GM12801 (cell line): ENCODE measurements around the gene DHX57.

Source experiments
- CTCF ChIP-seq: IDR thresholded peaks from one replicate; pipeline ENCODE4 v1.5.1; 2011; ENCODE audit warnings: control low read depth; ENCODE audit not compliant: insufficient read length; ENCODE audit errors: extremely low read depth

Gene DHX57

DNA sequence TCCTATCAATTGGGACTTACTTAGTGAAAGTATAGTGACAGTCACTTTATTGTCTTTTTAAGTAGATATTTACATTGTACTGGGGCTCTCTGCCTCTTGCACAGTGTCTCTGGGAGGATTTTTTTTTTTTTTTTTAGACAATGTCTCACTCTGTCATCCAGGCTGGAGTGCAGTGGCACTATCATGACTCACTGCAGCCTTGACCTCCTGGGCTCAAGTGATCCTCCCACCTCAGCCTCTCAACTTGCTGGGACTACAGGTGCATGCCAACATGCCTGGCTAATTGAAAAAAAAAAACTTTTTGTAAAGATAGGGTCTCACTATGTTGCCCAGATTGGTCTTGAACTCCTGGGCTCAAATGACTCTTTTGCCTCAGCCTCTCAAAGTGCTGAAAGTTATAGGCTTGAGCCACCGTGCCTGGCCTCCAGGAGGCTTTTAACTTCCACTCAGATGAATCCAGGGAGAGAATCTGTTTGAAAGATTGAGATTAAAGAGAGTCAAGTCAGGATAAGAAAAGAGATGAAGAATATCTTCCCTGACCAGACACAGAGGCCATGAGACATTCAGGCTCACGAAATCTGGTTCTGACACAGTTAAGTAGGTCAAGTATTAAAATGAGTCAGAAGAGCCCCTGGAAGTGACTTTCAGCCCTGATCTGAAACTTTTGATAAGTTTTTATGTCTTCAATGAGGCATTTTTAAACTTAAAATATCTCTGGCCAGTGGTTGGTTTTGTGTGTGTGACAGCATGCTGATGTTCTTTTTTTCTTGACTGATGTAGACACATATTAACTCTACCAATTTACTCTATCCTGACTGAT is 32.2 kb upstream of the DHX57 start:
- no peak for TF ChIP-seq CTCF

DNA sequence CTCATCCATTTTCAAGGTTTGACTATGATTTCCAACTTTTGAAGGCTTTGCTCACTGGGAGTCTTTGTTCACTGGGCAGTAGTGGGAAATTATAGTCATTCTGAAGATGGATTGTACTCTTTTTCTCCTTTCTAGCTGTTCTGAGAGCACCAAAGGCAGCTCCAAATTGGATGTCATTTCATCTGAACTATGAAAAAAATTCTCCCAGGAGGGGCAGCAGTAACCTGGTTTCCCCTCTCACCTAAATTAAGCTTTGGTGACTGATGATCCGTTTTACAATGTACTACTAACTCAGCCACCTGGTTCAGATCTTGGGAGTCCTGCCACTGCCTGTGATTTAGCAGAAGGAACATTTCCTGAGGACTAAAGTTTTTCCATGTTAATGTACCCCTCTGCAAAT is 31.5 kb upstream of the DHX57 start:
- TF ChIP-seq CTCF, result no peak

- no peak for TF ChIP-seq CTCF
Observed at GRCh38 chr2:38905251-38905650, 29.5 kb upstream of the DHX57 start.

- TF ChIP-seq CTCF, result no peak
Observed at GRCh38 chr2:38900726-38901125, 25.0 kb upstream of the DHX57 start.

GRCh38 chr2:38898256-38898655 is 22.5 kb upstream of the DHX57 start:
- no peak for TF ChIP-seq CTCF

GRCh38 chr2:38892819-38893218 is 17.1 kb upstream of the DHX57 start:
- TF ChIP-seq CTCF, result no peak

GRCh38 chr2:38889575-38889974 is 13.8 kb upstream of the DHX57 start, which contains the start of gene ARHGEF33:
TSS of gene ARHGEF33 (plus strand) at chr2:38889875. CDS start at chr2:38919448, 29,573 bp downstream.
- TF ChIP-seq CTCF, result no peak
